H1 (cell line): ENCODE data around the gene PPCDC. TPM values are rescaled to one million over a fixed set of nuclear protein-coding genes. Genes with fewer than 3 reads are reported as not detected.

ENCODE experiments used
- CTCF ChIA-PET: fragments of 300-600 bp; sonication (Branson Sonifier 250); formaldehyde crosslinking; loops from one replicate; lab custom pipeline; 2021; ENCODE audit not compliant: partially characterized antibody; lab: Charles Lee
- POLR2A ChIA-PET: fragments of 300-600 bp; sonication (Branson Sonifier 250); formaldehyde crosslinking; loops from one replicate; lab custom pipeline; 2021; ENCODE audit warnings: inconsistent platforms; ENCODE audit not compliant: partially characterized antibody; lab: Charles Lee
- DNase-seq, 2 experiments: peaks; one replicate each; pipeline versions ENCODE4 v3.0.0 to v3.0.0-alpha.2; 2010 to 2022; ENCODE audit warnings: low spot score in 2 of 2, low read depth in 1 of 2, mixed read lengths in 1 of 2
- FAIRE-seq: peaks from 2 replicates; lab custom pipeline; 2011; peaks lifted over from hg19 to GRCh38; lab: Jason Lieb, UNC
- H2AFZ ChIP-seq: 2 replicates; pipeline ENCODE4 v1.8.1; 2012; ENCODE audit warnings: low read length, inconsistent platforms
- H2AK5ac ChIP-seq: 2 replicates; pipeline ENCODE4 v1.6.1; 2013; ENCODE audit warnings: low read depth, low read length
- H2BK120ac ChIP-seq: replicated peaks from 2 replicates; pipeline ENCODE3; 2013; ENCODE audit warnings: low read depth, low read length, inconsistent platforms
- H2BK12ac ChIP-seq: 2 replicates; pipeline ENCODE4 v1.6.1; 2013; ENCODE audit warnings: low read depth, low read length
- H2BK15ac ChIP-seq: 2 replicates; pipeline ENCODE4 v1.6.1; 2013; ENCODE audit warnings: low read length
- H2BK20ac ChIP-seq: 2 replicates; pipeline ENCODE4 v1.6.1; 2013; ENCODE audit warnings: low read length
- H2BK5ac ChIP-seq: 2 replicates; pipeline ENCODE4 v1.6.1; 2013; ENCODE audit warnings: low read depth, low read length
- H3K14ac ChIP-seq: 2 replicates; pipeline ENCODE4 v1.6.1; 2013; ENCODE audit warnings: inconsistent platforms; ENCODE audit not compliant: insufficient read length
- H3K18ac ChIP-seq: 2 replicates; pipeline ENCODE4 v1.6.1; 2013; ENCODE audit warnings: low read length; ENCODE audit errors: extremely low read depth
- H3K23ac ChIP-seq: 2 replicates; pipeline ENCODE4 v1.6.1; 2013; ENCODE audit warnings: inconsistent platforms; ENCODE audit not compliant: insufficient read length
- H3K23me2 ChIP-seq: 2 replicates; pipeline ENCODE4 v1.6.1; 2013; ENCODE audit warnings: low read depth, low read length
- H3K27ac ChIP-seq: 2 replicates; pipeline ENCODE4 v1.6.1; 2011; ENCODE audit warnings: low read depth, low read length, inconsistent platforms
- H3K27me3 ChIP-seq, 4 experiments: replicated peaks in 1 of 4; 1 replicate in 1 of 4; 2 replicates in 3 of 4; pipeline versions ENCODE4 v1.6.1 to v1.8.1; 2011 to 2013; ENCODE audit warnings: low read length in 3 of 4, mild to moderate bottlenecking in 3 of 4, inconsistent platforms in 2 of 4, mixed read lengths in 2 of 4, moderate library complexity in 1 of 4; ENCODE audit not compliant: control insufficient read depth in 3 of 4, insufficient read depth in 3 of 4; ENCODE audit errors: extremely low read depth in 1 of 4
- H3K36me3 ChIP-seq, 4 experiments: 2 replicates each; pipeline versions ENCODE4 v1.6.1 to v1.8.1; 2011 to 2013; ENCODE audit warnings: mild to moderate bottlenecking in 4 of 4, low read length in 3 of 4, moderate library complexity in 2 of 4, control low read depth in 1 of 4, inconsistent platforms in 1 of 4; ENCODE audit not compliant: insufficient read depth in 4 of 4, control insufficient read depth in 2 of 4
- H3K4ac ChIP-seq: replicated peaks from 2 replicates; pipeline ENCODE3; 2013; ENCODE audit warnings: low read length, low read depth, mixed read lengths, inconsistent platforms; ENCODE audit not compliant: insufficient read length
- H3K4me1 ChIP-seq, 4 experiments: replicated peaks in 1 of 4; 1 replicate in 1 of 4; 2 replicates in 3 of 4; pipeline versions ENCODE4 v1.6.1 to v1.8.1; 2011 to 2013; ENCODE audit warnings: low read length in 3 of 4, inconsistent platforms in 2 of 4, mixed read lengths in 1 of 4; ENCODE audit not compliant: insufficient read depth in 4 of 4, control insufficient read depth in 3 of 4
- H3K4me2 ChIP-seq, 2 experiments: 2 replicates each; pipeline versions ENCODE4 v1.6.1 to v1.8.1; 2011 to 2013; ENCODE audit warnings: low read depth in 2 of 2, low read length in 2 of 2, control low read depth in 1 of 2, inconsistent platforms in 1 of 2, mild to moderate bottlenecking in 1 of 2; ENCODE audit not compliant: insufficient read depth in 1 of 2
- H3K4me3 ChIP-seq, 4 experiments: fragments of 200-600, 300-600 bp in 1 of 4; sonication (generic), shearing (Covaris generic), sonication (Bioruptor Twin) in 1 of 4; 2 replicates each; pipeline versions ENCODE4 v1.5.1 to v1.8.1; 2011 to 2016; ENCODE audit warnings: low read length in 4 of 4, low read depth in 3 of 4, control low read depth in 2 of 4, inconsistent platforms in 2 of 4, mild to moderate bottlenecking in 2 of 4, mixed read lengths in 1 of 4, moderate library complexity in 1 of 4; ENCODE audit not compliant: insufficient read depth in 2 of 4; ENCODE audit errors: extremely low read depth in 1 of 4
- H3K56ac ChIP-seq: replicated peaks from 2 replicates; pipeline ENCODE3; 2013; ENCODE audit warnings: low read depth, mild to moderate bottlenecking, mixed read lengths, low read length, inconsistent platforms; ENCODE audit not compliant: insufficient read length
- H3K79me1 ChIP-seq: 2 replicates; pipeline ENCODE4 v1.6.1; 2013; ENCODE audit warnings: low read depth, low read length, control low read depth
- H3K79me2 ChIP-seq, 2 experiments: 2 replicates each; pipeline versions ENCODE4 v1.6.1 to v1.8.1; 2012 to 2013; ENCODE audit warnings: low read length in 2 of 2, mild to moderate bottlenecking in 2 of 2, inconsistent platforms in 1 of 2; ENCODE audit not compliant: insufficient read depth in 2 of 2, control insufficient read depth in 1 of 2
- H3K9ac ChIP-seq, 4 experiments: replicated peaks in 1 of 4; 1 replicate in 1 of 4; 2 replicates in 3 of 4; pipeline versions ENCODE4 v1.6.1 to v1.8.1; 2011 to 2013; ENCODE audit warnings: low read depth in 3 of 4, low read length in 3 of 4, control low read depth in 2 of 4, mild to moderate bottlenecking in 2 of 4, moderate library complexity in 2 of 4, inconsistent platforms in 1 of 4; ENCODE audit errors: extremely low read depth in 1 of 4
- H3K9me3 ChIP-seq, 2 experiments: 2 replicates each; pipeline versions ENCODE4 v1.6.1 to v1.8.1; 2012 to 2013; ENCODE audit warnings: mild to moderate bottlenecking in 2 of 2, moderate library complexity in 2 of 2, control low read depth in 1 of 2, inconsistent platforms in 1 of 2, low read depth in 1 of 2, low read length in 1 of 2, mixed read lengths in 1 of 2; ENCODE audit not compliant: insufficient read depth in 2 of 2
- H4K20me1 ChIP-seq, 2 experiments: replicated peaks in 1 of 2; 2 replicates each; pipeline versions ENCODE3 to v1.8.1; 2011 to 2013; ENCODE audit warnings: inconsistent platforms in 2 of 2, low read length in 2 of 2, mild to moderate bottlenecking in 1 of 2; ENCODE audit not compliant: insufficient read depth in 2 of 2, control insufficient read depth in 1 of 2
- H4K5ac ChIP-seq: 2 replicates; pipeline ENCODE4 v1.6.1; 2013; ENCODE audit warnings: low read length, low read depth, mixed read lengths, inconsistent platforms; ENCODE audit not compliant: insufficient read length
- H4K8ac ChIP-seq: 2 replicates; pipeline ENCODE4 v1.8.0; 2013; ENCODE audit warnings: mild to moderate bottlenecking, moderate library complexity, low read length, inconsistent platforms; ENCODE audit not compliant: insufficient read depth; ENCODE audit errors: extremely low read depth
- H4K91ac ChIP-seq: replicated peaks from 2 replicates; pipeline ENCODE3; 2013; ENCODE audit warnings: low read length, mixed read lengths, inconsistent platforms; ENCODE audit not compliant: insufficient read length
- CBX8 ChIP-seq: fragments of 300-800, 300-1000 bp; sonication (generic); IDR thresholded peaks from 2 replicates; pipeline ENCODE4 v1.7.1; 2016; ENCODE audit warnings: low read depth, low read length, borderline replicate concordance
- CTBP2 ChIP-seq: IDR thresholded peaks from 2 replicates; pipeline ENCODE4 v1.7.0; 2011; ENCODE audit warnings: borderline replicate concordance, mild to moderate bottlenecking, moderate library complexity, mixed read lengths, low read length; ENCODE audit not compliant: insufficient read depth, insufficient read length
- HDAC2 ChIP-seq, 2 experiments: fragments of 300-600 bp in 1 of 2; sonication (generic) in 1 of 2; IDR thresholded peaks; 2 replicates each; pipeline ENCODE4 v1.6.1; 2011 to 2012; ENCODE audit warnings: low read depth in 2 of 2, low read length in 2 of 2, mild to moderate bottlenecking in 2 of 2, moderate library complexity in 2 of 2, borderline replicate concordance in 1 of 2, inconsistent platforms in 1 of 2
- NANOG ChIP-seq: IDR thresholded peaks from 2 replicates; pipeline ENCODE4 v1.6.1; 2011; ENCODE audit warnings: low read length, low read depth, mild to moderate bottlenecking, inconsistent platforms; ENCODE audit not compliant: insufficient read depth, poor library complexity, severe bottlenecking
- NRF1 ChIP-seq: IDR thresholded peaks from 2 replicates; pipeline ENCODE4 v1.6.1; 2011; ENCODE audit warnings: mild to moderate bottlenecking, low read depth, low read length, improper control_type of control experiment
- POLR2A ChIP-seq, 2 experiments: IDR thresholded peaks; 1 replicate in 1 of 2; 2 replicates in 1 of 2; pipeline ENCODE4 v1.6.1; 2011; ENCODE audit warnings: low read depth in 2 of 2, low read length in 2 of 2, mild to moderate bottlenecking in 2 of 2; ENCODE audit errors: control extremely low read depth in 1 of 2
- POU5F1 ChIP-seq: IDR thresholded peaks from 2 replicates; pipeline ENCODE4 v1.6.1; 2011; ENCODE audit warnings: low read depth, mild to moderate bottlenecking, low read length, moderate library complexity
- SAP30 ChIP-seq: fragments of 300-600 bp; sonication (generic); IDR thresholded peaks from 2 replicates; pipeline ENCODE4 v1.7.1; 2012; ENCODE audit warnings: low read length, moderate library complexity, mild to moderate bottlenecking, inconsistent platforms; ENCODE audit not compliant: insufficient read depth, insufficient replicate concordance
- SP1 ChIP-seq: IDR thresholded peaks from 2 replicates; pipeline ENCODE4 v1.6.1; 2011; ENCODE audit warnings: low read depth, low read length
- TAF7 ChIP-seq: optimal IDR thresholded peaks from 2 replicates; pipeline ENCODE3; 2011; ENCODE audit warnings: low read depth, mild to moderate bottlenecking, inconsistent platforms, low read length, moderate library complexity, borderline replicate concordance
- WGBS, 2 experiments: shearing (Covaris generic) in 1 of 2; methylation state at CpG; one replicate each; pipeline versions ENCODE4 v1.1.6 to v1.1.7; 2013 to 2015; ENCODE audit warnings: low lambda C conversion rate in 2 of 2, mixed read lengths in 2 of 2, inconsistent platforms in 1 of 2, low coverage in 1 of 2, missing lambda C conversion rate in 1 of 2; ENCODE audit not compliant: insufficient replicate concordance in 2 of 2, insufficient coverage in 1 of 2, insufficient read length in 1 of 2; ENCODE audit errors: extremely low coverage in 1 of 2, missing lambda C conversion rate in 1 of 2; 5-methylcytosine and 5-hydroxymethylcytosine counted together
- polyA plus RNA-seq, 7 experiments: library from polyadenylated mRNA; depleted of rRNA in 3 of 7; stranded (reverse) in 5 of 7; unstranded in 2 of 7; fragments of >200 nt in 5 of 7; fragments of 200-250 nt in 2 of 7; gene quantifications; 1 replicate in 5 of 7; 2 replicates in 1 of 7; 4 replicates in 1 of 7; pipeline versions ENCODE4 v1.2.1 to v1.2.3, GENCODE V29; 2011 to 2013; ENCODE audit warnings: missing spikeins in 2 of 7, mixed read lengths in 2 of 7
- total RNA-seq: library from RNA; stranded (reverse); fragmentation: NEBNext Ultra II Directional; extraction: Animal tissue kit (Norgen Biotek cat#: 25700); gene quantifications from 2 replicates; pipeline ENCODE4 v1.2.1, GENCODE V29; 2021
- TF ChIP-seq, protein P1 (sequence below): IDR thresholded peaks from 2 replicates; pipeline ENCODE4 v1.6.1; 2012; ENCODE audit warnings: inconsistent platforms
- TF ChIP-seq, protein P2 (sequence below): IDR thresholded peaks from 2 replicates; pipeline ENCODE4 v1.6.1; 2011; ENCODE audit warnings: low read length, improper control_type of control experiment

Gene PPCDC
- total and polyA plus RNA-seq, 2 of the 8 experiments (the other 6 are each of a cell fraction or from before 2014, with no cell fraction given), result 11.3 to 29.7 TPM

DNA sequence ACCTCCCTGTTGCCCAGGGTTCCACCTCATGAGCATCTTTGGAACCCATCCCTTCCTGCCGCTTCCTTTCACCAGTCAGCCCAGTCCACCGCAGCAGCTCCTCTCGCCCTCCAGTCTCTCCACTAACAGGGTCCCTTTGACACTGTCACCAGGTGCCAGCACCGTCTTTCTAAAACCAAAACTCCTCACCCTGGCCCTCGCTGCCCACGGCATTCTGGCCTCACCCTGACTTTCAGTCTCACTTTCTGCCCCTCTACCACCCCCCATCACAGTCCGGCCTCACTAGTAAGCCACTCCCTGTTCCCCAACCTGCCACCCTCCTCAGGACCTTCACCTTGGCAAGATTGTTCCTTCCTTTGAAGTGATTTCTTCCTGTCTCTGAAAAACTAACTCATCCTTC is 4.2 kb downstream of the PPCDC start:
- H3K23me2 ChIP-seq, result 0 out of 2 replicates have a peak, but pooled peaks cover 3% of the 10 kb centered on the region
- H3K79me1 ChIP-seq, result peaks cover 7% of the 10 kb centered on the region; the same call in 1 of the 2 replicates
- peaks cover 0 to 11% (median 9%) of the 10 kb centered on the region in 4 experiments; a peak in 5 of 7 replicates for H3K4me1 ChIP-seq
- H4K5ac ChIP-seq, result no peak overlapping the region
- H2BK15ac ChIP-seq, result no peak overlapping the region
- no peak overlapping the region for H3K27ac ChIP-seq
- H3K56ac ChIP-seq, result no peak overlapping the region
- H2AFZ ChIP-seq, result no peak overlapping the region
- no peak overlapping the region for H3K4ac ChIP-seq
- H3K18ac ChIP-seq, result no peak overlapping the region
- H2BK120ac ChIP-seq, result no peak overlapping the region
- FAIRE-seq (no peak), DNase-seq (no peak)
- no peaks in the 10 kb centered on the region for H3K36me3 ChIP-seq
- H3K4me3 ChIP-seq, result no peak overlapping the region
- peaks cover 0 to 14% of the 10 kb centered on the region in 2 experiments; a peak in 2 of 4 replicates for H3K79me2 ChIP-seq
- H2BK5ac ChIP-seq, result no peak overlapping the region
- H2AK5ac ChIP-seq, result no peak overlapping the region
- H3K14ac ChIP-seq, result no peak overlapping the region
- no peak overlapping the region for H2BK12ac ChIP-seq
- H3K9me3 ChIP-seq, result no peaks in the 10 kb centered on the region
- no peak overlapping the region for H3K9ac ChIP-seq
- H4K8ac ChIP-seq, result no peak overlapping the region
- 89% methylated on average over 7 of the region's 7 CpGs; no CpG with 5 or more reads in 1 of the 2 experiments for WGBS, 2 experiments
- no peak overlapping the region for H2BK20ac ChIP-seq
- ChIA-PET CTCF (interaction anchor here (0.6 to 8.5 kb wide), 7 partner anchors 9 to 280 kb away, joined by 3 to 97 read pairs (median 13); partner anchors contain the start of gene C15orf39), POLR2A (interaction anchor here (1.1 kb wide), 1 partner anchor 177 kb away, joined by 4 read pairs; no protein-coding TSS in a partner anchor)
- no peak overlapping the region for H3K4me2 ChIP-seq
- peaks cover 3 to 4% of the 10 kb centered on the region in 2 experiments for H4K20me1 ChIP-seq
- no peak overlapping the region for H3K23ac ChIP-seq
- H3K27me3 ChIP-seq, result no peaks in the 10 kb centered on the region
- H4K91ac ChIP-seq, result no peak overlapping the region
- TF ChIP-seq TAF7, result no peak
- no peak for TF ChIP-seq NANOG
- TF ChIP-seq POU5F1, result no peak
- TF ChIP-seq, protein P1, sequence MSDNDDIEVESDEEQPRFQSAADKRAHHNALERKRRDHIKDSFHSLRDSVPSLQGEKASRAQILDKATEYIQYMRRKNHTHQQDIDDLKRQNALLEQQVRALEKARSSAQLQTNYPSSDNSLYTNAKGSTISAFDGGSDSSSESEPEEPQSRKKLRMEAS, result no peak
- TF ChIP-seq POLR2A (IDR thresholded peaks at IDR 0.05; ENCODE audit: control extremely low read depth in 1 of 2, low read depth in 2 of 2, low read length in 2 of 2), result no peak
- TF ChIP-seq, protein P2, sequence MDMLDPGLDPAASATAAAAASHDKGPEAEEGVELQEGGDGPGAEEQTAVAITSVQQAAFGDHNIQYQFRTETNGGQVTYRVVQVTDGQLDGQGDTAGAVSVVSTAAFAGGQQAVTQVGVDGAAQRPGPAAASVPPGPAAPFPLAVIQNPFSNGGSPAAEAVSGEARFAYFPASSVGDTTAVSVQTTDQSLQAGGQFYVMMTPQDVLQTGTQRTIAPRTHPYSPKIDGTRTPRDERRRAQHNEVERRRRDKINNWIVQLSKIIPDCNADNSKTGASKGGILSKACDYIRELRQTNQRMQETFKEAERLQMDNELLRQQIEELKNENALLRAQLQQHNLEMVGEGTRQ, result no peak
- no peak for TF ChIP-seq HDAC2 (IDR thresholded peaks at IDR 0.05; ENCODE audit: borderline replicate concordance in 1 of 2, low read depth in 2 of 2, low read length in 2 of 2)
- no peak for TF ChIP-seq CBX8
- TF ChIP-seq SAP30, result no peak
- TF ChIP-seq SP1, result no peak
- TF ChIP-seq NRF1, result no peak
- no peak for TF ChIP-seq CTBP2
